GM12878 (cell line): ENCODE data around the gene TEX44. TPM values are rescaled to one million over a fixed set of nuclear protein-coding genes. Genes with fewer than 3 reads are reported as not detected.
A peak's percentile ranks its signal among the peaks of the same experiment; 100 is the strongest.

Source experiments
- ASH2L ChIP-seq: fragments of 300-600, 200-600 bp; sonication (generic); IDR thresholded peaks from 2 replicates; pipeline ENCODE4 v1.6.1; 2017; ENCODE audit warnings: low read depth, mild to moderate bottlenecking, borderline replicate concordance
- BACH1 ChIP-seq: fragments of 450-650 bp; IDR thresholded peaks from 2 replicates; pipeline ENCODE4 v1.6.1; 2017; ENCODE audit warnings: mild to moderate bottlenecking, borderline replicate concordance
- BCLAF1 ChIP-seq: fragments of 450-650 bp; IDR thresholded peaks from 2 replicates; pipeline ENCODE4 v1.6.1; 2017; ENCODE audit warnings: antibody characterized with exemption, mild to moderate bottlenecking, moderate library complexity
- HDGF ChIP-seq: fragments of 450-650 bp; IDR thresholded peaks from 2 replicates; pipeline ENCODE4 v1.6.1; 2016; ENCODE audit warnings: antibody characterized with exemption
- MXI1 ChIP-seq: fragments of 150-350 bp; IDR thresholded peaks from 2 replicates; pipeline ENCODE4 v1.6.1; 2011; ENCODE audit warnings: low read depth, mild to moderate bottlenecking, inconsistent platforms, low read length, improper control_type of control experiment
- RUNX3 ChIP-seq: IDR thresholded peaks from 2 replicates; pipeline ENCODE4 v1.6.1; 2012; ENCODE audit warnings: low read length, inconsistent platforms
- SPI1 ChIP-seq: IDR thresholded peaks from 2 replicates; pipeline ENCODE4 v1.6.1; 2011; ENCODE audit warnings: low read depth, mild to moderate bottlenecking, low read length, moderate library complexity, borderline replicate concordance; ENCODE audit not compliant: insufficient read depth
- TCF7 ChIP-seq: IDR thresholded peaks from 2 replicates; pipeline ENCODE4 v1.6.1; 2014; ENCODE audit warnings: antibody characterized with exemption, borderline replicate concordance
- ZBTB40 ChIP-seq: fragments of 450-650 bp; IDR thresholded peaks from 2 replicates; pipeline ENCODE4 v1.6.1; 2016; ENCODE audit warnings: mild to moderate bottlenecking, moderate library complexity, borderline replicate concordance
- ZNF622 ChIP-seq: fragments of 450-650 bp; IDR thresholded peaks from 2 replicates; pipeline ENCODE4 v1.6.1; 2017; ENCODE audit warnings: mild to moderate bottlenecking, inconsistent platforms
- ZZZ3 ChIP-seq: IDR thresholded peaks from 2 replicates; pipeline ENCODE4 v1.6.1; 2011; ENCODE audit warnings: low read depth; ENCODE audit not compliant: control insufficient read depth, insufficient read length
- polyA plus RNA-seq, 11 experiments: library from polyadenylated mRNA; depleted of rRNA in 4 of 11; unstranded in 6 of 11; stranded (reverse) in 5 of 11; fragments of >200 nt; fragmentation: Nextera tagmentation in 4 of 11; fragmentation: Illumina TruSeq in 1 of 11; extraction: Ambion mirVana in 4 of 11; extraction: Trizol in 1 of 11; gene quantifications; 1 replicate in 1 of 11; 2 replicates in 10 of 11; pipeline versions ENCODE4 v1.2.1 to v1.2.3, GENCODE V29; 2011 to 2016; ENCODE audit warnings: inconsistent platforms in 2 of 11, missing spikeins in 2 of 11, low read depth in 1 of 11
- total RNA-seq, 4 experiments: library from RNA; depleted of rRNA in 3 of 4; stranded (reverse); fragments of >200 nt in 3 of 4; fragmentation: Illumina TruSeq in 1 of 4; extraction: Trizol in 1 of 4; gene quantifications; 2 replicates each; pipeline versions ENCODE4 v1.2.1 to v1.2.3, GENCODE V29; 2013 to 2021

TEX44 gene
- total and polyA plus RNA-seq, 10 of the 15 experiments (the other 5 are each of a cell fraction or from before 2014, with no cell fraction given): not detected

- TF ChIP-seq BCLAF1 (no peak), SPI1 (peak; percentile 14; the same call in 1 of the 2 replicates), RUNX3 (peak; percentile 17; the same call in 1 of the 2 replicates), MXI1 (no peak), ZZZ3 (no peak), ZBTB40 (no peak), TCF7 (no peak), BACH1 (no peak), ASH2L (no peak), HDGF (0 out of 2 replicates have a peak, but pooled peaks have one; percentile 40), ZNF622 (no peak)
Measured at GRCh38 chr2:231554748-231555545, 37.7 kb upstream of the TEX44 start (continued).
